ENCODE measurements around the gene GREB1.

Gene GREB1

DNA sequence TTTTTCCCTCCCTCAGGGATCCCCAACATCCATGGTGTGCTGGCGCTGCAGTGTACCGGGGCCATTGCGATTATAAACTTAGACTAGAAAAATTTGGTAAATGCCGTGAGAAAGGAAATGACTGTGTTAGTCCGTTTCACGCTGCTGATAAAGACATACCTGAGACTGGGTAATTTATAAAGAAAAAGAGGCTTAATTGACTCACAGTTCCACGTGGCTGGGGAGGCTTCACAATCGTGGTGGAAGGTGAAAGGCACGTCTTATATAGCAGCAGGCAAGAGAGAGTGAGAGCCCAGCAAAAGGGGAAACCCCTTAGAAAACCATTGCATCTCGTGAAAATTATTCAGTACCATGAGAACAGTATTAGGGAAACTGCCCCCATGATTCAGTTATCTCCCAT lies 91.8 kb downstream of the GREB1 start:
- TF ChIP-seq, protein P1, sequence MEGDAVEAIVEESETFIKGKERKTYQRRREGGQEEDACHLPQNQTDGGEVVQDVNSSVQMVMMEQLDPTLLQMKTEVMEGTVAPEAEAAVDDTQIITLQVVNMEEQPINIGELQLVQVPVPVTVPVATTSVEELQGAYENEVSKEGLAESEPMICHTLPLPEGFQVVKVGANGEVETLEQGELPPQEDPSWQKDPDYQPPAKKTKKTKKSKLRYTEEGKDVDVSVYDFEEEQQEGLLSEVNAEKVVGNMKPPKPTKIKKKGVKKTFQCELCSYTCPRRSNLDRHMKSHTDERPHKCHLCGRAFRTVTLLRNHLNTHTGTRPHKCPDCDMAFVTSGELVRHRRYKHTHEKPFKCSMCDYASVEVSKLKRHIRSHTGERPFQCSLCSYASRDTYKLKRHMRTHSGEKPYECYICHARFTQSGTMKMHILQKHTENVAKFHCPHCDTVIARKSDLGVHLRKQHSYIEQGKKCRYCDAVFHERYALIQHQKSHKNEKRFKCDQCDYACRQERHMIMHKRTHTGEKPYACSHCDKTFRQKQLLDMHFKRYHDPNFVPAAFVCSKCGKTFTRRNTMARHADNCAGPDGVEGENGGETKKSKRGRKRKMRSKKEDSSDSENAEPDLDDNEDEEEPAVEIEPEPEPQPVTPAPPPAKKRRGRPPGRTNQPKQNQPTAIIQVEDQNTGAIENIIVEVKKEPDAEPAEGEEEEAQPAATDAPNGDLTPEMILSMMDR (IDR thresholded peaks at IDR 0.05; ENCODE audit: insufficient read depth, low read depth, low read length, missing control alignments): no peak
- H3K4me3 ChIP-seq (ENCODE audit: low read length): no peak overlapping the region
- DNase-seq (ENCODE audit: low read depth): no peak

DNA sequence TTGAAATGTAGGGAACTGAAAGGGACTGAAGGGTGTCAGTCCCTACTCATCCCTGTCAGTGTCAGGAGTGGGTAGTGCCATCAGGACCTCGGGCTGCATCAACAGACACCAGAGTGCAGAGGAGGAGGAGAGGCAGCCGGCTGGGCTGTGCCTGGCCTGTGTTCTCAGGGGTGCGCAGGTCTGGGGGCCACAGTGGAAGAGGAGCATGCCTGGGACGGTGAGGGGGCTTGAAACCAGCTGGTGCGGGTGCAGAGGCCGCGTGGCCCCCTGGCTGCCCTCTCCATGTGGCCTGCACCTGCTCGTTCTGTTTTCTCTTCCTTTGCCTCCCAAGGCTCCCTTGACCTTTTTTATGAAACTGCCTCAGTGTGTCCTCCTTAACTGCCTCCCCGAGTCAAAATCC lies 94.8 kb downstream of the GREB1 start:
- H3K4me3 ChIP-seq (ENCODE audit: low read length): no peak overlapping the region
- TF ChIP-seq, protein P1 (IDR thresholded peaks at IDR 0.05; ENCODE audit: insufficient read depth, low read depth, low read length, missing control alignments): no peak
- DNase-seq (ENCODE audit: low read depth): no peak

DNA sequence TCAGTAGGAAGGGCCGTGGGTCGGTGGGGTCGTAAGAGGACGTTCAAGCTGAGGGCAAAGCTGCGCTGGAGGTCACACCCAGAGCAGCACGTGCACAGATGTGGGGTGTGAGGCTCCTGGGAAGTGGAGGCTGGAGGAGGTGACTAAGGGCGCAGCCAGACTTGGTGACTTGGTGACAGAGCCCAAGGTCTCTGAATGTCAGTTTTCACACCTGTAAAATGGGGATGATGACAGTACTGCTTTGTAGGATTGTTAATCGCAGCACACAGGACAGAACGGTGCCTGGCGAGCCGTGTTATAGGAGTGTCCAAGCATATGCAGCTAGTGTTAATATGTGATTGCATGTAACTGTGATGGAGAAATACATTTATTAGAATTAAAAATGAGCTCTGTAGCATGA lies 95.4 kb downstream of the GREB1 start:
- no peak overlapping the region for H3K4me3 ChIP-seq (ENCODE audit: low read length)
- TF ChIP-seq, protein P1 (IDR thresholded peaks at IDR 0.05; ENCODE audit: insufficient read depth, low read depth, low read length, missing control alignments): no peak
- no peak for DNase-seq (ENCODE audit: low read depth)

DNA sequence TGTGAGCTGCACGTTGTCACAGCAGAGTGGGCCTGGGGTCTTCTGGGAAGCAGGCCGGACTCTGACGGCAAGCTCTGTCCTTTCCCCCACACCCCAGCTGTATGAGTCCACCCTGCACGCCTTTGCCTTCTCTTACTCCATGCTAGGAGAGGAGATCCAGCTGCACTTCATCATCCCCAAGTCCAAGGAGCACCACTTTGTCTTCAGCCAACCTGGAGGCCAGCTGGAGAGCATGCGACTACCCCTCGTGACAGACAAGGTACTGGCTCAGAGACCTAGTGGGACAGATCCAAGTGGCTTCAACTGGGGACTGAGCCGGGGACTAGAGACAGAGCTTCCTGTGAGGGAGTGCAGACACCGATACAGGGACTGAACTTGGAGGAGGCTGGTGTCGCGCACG lies 96.0 kb downstream of the GREB1 start:
- no peak overlapping the region for H3K4me3 ChIP-seq (ENCODE audit: low read length)
- TF ChIP-seq, protein P1 (IDR thresholded peaks at IDR 0.05; ENCODE audit: insufficient read depth, low read depth, low read length, missing control alignments): no peak
- DNase-seq (ENCODE audit: low read depth): no peak

DNA sequence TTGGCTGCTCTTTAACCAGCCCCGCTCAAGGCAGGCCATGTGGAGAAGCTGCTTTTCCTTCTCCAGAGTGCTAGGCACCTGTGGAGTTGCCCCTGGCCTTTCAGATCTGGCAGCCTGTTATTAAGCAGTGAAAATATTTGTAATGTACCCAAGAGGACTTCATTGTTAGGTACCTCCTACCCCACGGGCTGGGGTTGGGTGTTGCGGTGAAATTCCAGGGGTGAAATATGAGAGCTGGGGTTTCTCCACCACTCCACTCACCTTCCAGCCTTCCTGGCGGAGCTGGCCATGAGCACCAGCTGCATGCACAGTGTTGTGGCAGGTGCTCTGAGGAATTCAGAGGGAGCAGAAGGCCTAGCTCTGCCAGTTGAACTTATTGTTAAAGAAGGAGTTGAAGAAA lies 97.0 kb downstream of the GREB1 start:
- TF ChIP-seq, protein P1 (IDR thresholded peaks at IDR 0.05; ENCODE audit: insufficient read depth, low read depth, low read length, missing control alignments): no peak
- no peak for DNase-seq (ENCODE audit: low read depth)
- H3K4me3 ChIP-seq (ENCODE audit: low read length): no peak overlapping the region

DNA sequence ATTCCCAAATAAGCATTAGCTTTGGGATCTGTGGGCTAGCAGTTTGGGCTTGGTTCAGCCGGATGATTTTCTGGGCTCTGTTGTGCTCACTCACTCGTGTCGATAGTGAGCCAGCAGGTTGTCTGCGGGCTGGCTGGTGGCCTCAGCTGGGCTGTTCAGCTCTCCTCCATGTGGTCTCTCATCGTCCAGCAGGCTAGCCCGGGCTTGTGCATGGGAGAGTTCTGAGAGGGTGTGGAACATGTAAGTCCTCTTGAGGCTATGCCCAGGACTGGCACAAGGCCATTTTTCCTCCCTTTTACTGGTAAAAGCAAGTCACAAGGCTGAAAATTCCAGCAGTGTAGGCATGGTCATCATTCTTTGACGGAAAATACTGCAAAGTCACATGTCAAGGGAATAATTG lies 97.6 kb downstream of the GREB1 start:
- peak; percentile 65 for DNase-seq (ENCODE audit: low read depth)
- no peak overlapping the region for H3K4me3 ChIP-seq (ENCODE audit: low read length)
- TF ChIP-seq, protein P1 (IDR thresholded peaks at IDR 0.05; ENCODE audit: insufficient read depth, low read depth, low read length, missing control alignments): no peak

DNA sequence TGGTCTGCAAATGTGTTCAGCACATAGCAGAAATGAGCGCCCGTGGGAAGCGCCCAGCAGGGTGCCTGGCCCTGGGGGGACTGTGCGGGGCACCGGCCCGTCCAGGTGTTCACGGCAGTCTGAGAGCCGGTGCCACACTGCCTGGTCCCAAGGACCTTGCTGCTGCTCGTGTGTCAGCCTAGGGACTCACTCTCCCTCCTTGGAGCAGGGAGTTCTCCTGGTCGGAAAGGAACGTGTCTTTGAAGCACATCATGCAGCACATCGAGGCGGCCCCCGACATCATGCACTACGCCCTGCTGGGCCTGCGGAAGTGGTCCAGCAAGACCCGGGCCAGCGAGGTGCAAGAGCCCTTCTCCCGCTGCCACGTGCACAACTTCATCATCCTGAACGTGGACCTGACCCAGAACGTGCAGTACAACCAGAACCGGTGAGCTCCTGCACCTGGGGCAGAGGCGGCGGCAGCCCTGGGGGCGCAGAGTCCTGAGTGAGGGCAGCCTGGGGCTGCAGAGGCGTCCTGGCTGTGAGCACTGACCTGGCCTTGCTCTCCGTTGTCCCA lies 100.2 kb downstream of the GREB1 start:
- no peak for DNase-seq (ENCODE audit: low read depth)
- TF ChIP-seq, protein P1 (IDR thresholded peaks at IDR 0.05; ENCODE audit: insufficient read depth, low read depth, low read length, missing control alignments): no peak

More for the DNA sequence above, 100.2 kb downstream of the GREB1 start:
- no peak overlapping the region for H3K4me3 ChIP-seq (ENCODE audit: low read length)
